ENCODE data around the gene BRI3.

The BRI3 gene

GRCh38 chr7:98296833-98297232 is 15.3 kb downstream of the BRI3 start:
- Histone ChIP-seq H2AFZ (ENCODE audit: insufficient read depth, low read length, poor library complexity) (no peak overlapping the region), H3K27me3 (ENCODE audit: insufficient read depth, low read length) (no peaks in the 10 kb centered on the region), H3K14ac (ENCODE audit: low read length) (no peak overlapping the region), H3K4me3 (ENCODE audit: low read depth, low read length) (no peak overlapping the region), H3K23ac (ENCODE audit: low read length) (no peak overlapping the region), H4K91ac (ENCODE audit: low read depth, low read length) (no peak overlapping the region), H3K79me2 (ENCODE audit: control insufficient read depth, insufficient read depth, low read length, poor library complexity) (no peaks in the 10 kb centered on the region), H3K4me2 (ENCODE audit: low read length) (no peak overlapping the region), H4K12ac (ENCODE audit: low read depth, low read length) (no peak overlapping the region), H3K18ac (ENCODE audit: low read length) (no peak overlapping the region), H2BK120ac (ENCODE audit: insufficient read depth, low read length, poor library complexity) (no peak overlapping the region), H3K4ac (ENCODE audit: low read depth, low read length) (no peak overlapping the region), H3K36me3 (ENCODE audit: control insufficient read depth in 1 of 2, insufficient read depth in 2 of 2, low read length in 2 of 2) (peaks cover 63 to 68% of the 10 kb centered on the region in 2 experiments), H3K27ac (ENCODE audit: low read depth, low read length) (no peak overlapping the region), H3K9ac (ENCODE audit: low read length) (no peak overlapping the region), H4K8ac (ENCODE audit: low read depth, low read length) (no peak overlapping the region), H2AK5ac (ENCODE audit: low read length) (no peak overlapping the region), H3K4me1 (ENCODE audit: control insufficient read depth in 1 of 2, insufficient read depth in 2 of 2, low read length in 2 of 2) (peaks cover 17 to 19% of the 10 kb centered on the region in 2 experiments), H2BK12ac (ENCODE audit: low read length) (no peak overlapping the region), H3K79me1 (ENCODE audit: low read length) (peaks cover 4% of the 10 kb centered on the region), H3K9me3 (ENCODE audit: insufficient read depth, low read depth, low read length) (peaks cover 3% of the 10 kb centered on the region), H2BK5ac (ENCODE audit: low read depth, low read length, poor library complexity) (no peak overlapping the region)
- no peak for DNase-seq
- no CpG with 5 or more reads among the region's 12 CpGs for WGBS (ENCODE audit: extremely low coverage, insufficient coverage, insufficient read length)

- H3K4me3 ChIP-seq (ENCODE audit: low read depth, low read length): no peak overlapping the region
- H3K9me3 ChIP-seq (ENCODE audit: insufficient read depth, low read depth, low read length): peaks cover 3% of the 10 kb centered on the region
- H2AFZ ChIP-seq (ENCODE audit: insufficient read depth, low read length, poor library complexity): no peak overlapping the region
- no peak overlapping the region for H3K9ac ChIP-seq (ENCODE audit: low read length)
- H2BK5ac ChIP-seq (ENCODE audit: low read depth, low read length, poor library complexity): no peak overlapping the region
- H3K18ac ChIP-seq (ENCODE audit: low read length): no peak overlapping the region
- H2BK120ac ChIP-seq (ENCODE audit: insufficient read depth, low read length, poor library complexity): no peak overlapping the region
- H4K91ac ChIP-seq (ENCODE audit: low read depth, low read length): no peak overlapping the region
- H3K36me3 ChIP-seq (ENCODE audit: control insufficient read depth in 1 of 2, insufficient read depth in 2 of 2, low read length in 2 of 2): peaks cover 58 to 62% of the 10 kb centered on the region in 2 experiments
- no peak overlapping the region for H3K23ac ChIP-seq (ENCODE audit: low read length)
- H2BK12ac ChIP-seq (ENCODE audit: low read length): no peak overlapping the region
- no peak overlapping the region for H3K27ac ChIP-seq (ENCODE audit: low read depth, low read length)
- H3K79me2 ChIP-seq (ENCODE audit: control insufficient read depth, insufficient read depth, low read length, poor library complexity): no peaks in the 10 kb centered on the region
- H4K8ac ChIP-seq (ENCODE audit: low read depth, low read length): no peak overlapping the region
- H3K79me1 ChIP-seq (ENCODE audit: low read length): peaks cover 4% of the 10 kb centered on the region
- no peak overlapping the region for H3K4me2 ChIP-seq (ENCODE audit: low read length)
- no peak overlapping the region for H4K12ac ChIP-seq (ENCODE audit: low read depth, low read length)
- no peak for DNase-seq
- H2AK5ac ChIP-seq (ENCODE audit: low read length): no peak overlapping the region
- H3K14ac ChIP-seq (ENCODE audit: low read length): no peak overlapping the region
- H3K27me3 ChIP-seq (ENCODE audit: insufficient read depth, low read length): no peaks in the 10 kb centered on the region
- no CpG with 5 or more reads among the region's 21 CpGs for WGBS (ENCODE audit: extremely low coverage, insufficient coverage, insufficient read length)
- H3K4ac ChIP-seq (ENCODE audit: low read depth, low read length): no peak overlapping the region
- peaks cover 18 to 21% of the 10 kb centered on the region in 2 experiments for H3K4me1 ChIP-seq (ENCODE audit: control insufficient read depth in 1 of 2, insufficient read depth in 2 of 2, low read length in 2 of 2)
These were observed 16.3 kb downstream of the BRI3 start for GRCh38 chr7:98297626-98298286.

- Histone ChIP-seq H2AFZ (ENCODE audit: insufficient read depth, low read length, poor library complexity) (no peak overlapping the region), H2BK120ac (ENCODE audit: insufficient read depth, low read length, poor library complexity) (peak overlapping the region; percentile 35), H3K9me3 (ENCODE audit: insufficient read depth, low read depth, low read length) (peaks cover 3% of the 10 kb centered on the region), H3K27ac (ENCODE audit: low read depth, low read length) (no peak overlapping the region), H3K4me3 (ENCODE audit: low read depth, low read length) (no peak overlapping the region), H3K4ac (ENCODE audit: low read depth, low read length) (no peak overlapping the region), H2BK5ac (ENCODE audit: low read depth, low read length, poor library complexity) (peak overlapping the region; percentile 10), H4K12ac (ENCODE audit: low read depth, low read length) (no peak overlapping the region), H3K79me1 (ENCODE audit: low read length) (peaks cover 9% of the 10 kb centered on the region), H3K18ac (ENCODE audit: low read length) (peak overlapping the region; percentile 66), H2BK12ac (ENCODE audit: low read length) (no peak overlapping the region), H4K91ac (ENCODE audit: low read depth, low read length) (peak overlapping the region; percentile 29), H3K79me2 (ENCODE audit: control insufficient read depth, insufficient read depth, low read length, poor library complexity) (no peaks in the 10 kb centered on the region), H3K36me3 (ENCODE audit: control insufficient read depth in 1 of 2, insufficient read depth in 2 of 2, low read length in 2 of 2) (peaks cover 52 to 55% of the 10 kb centered on the region in 2 experiments), H3K9ac (ENCODE audit: low read length) (no peak overlapping the region), H3K14ac (ENCODE audit: low read length) (no peak overlapping the region), H4K8ac (ENCODE audit: low read depth, low read length) (peak overlapping the region; percentile 10), H3K27me3 (ENCODE audit: insufficient read depth, low read length) (no peaks in the 10 kb centered on the region), H3K23ac (ENCODE audit: low read length) (no peak overlapping the region), H2AK5ac (ENCODE audit: low read length) (peak overlapping the region; percentile 38), H3K4me2 (ENCODE audit: low read length) (no peak overlapping the region), H3K4me1 (ENCODE audit: control insufficient read depth in 1 of 2, insufficient read depth in 2 of 2, low read length in 2 of 2) (peaks cover 21 to 24% of the 10 kb centered on the region in 2 experiments)
- no peak for DNase-seq
- no CpG with 5 or more reads among the region's 26 CpGs for WGBS (ENCODE audit: extremely low coverage, insufficient coverage, insufficient read length)
These were observed 19.3 kb downstream of the BRI3 start for GRCh38 chr7:98300595-98301372.

DNA sequence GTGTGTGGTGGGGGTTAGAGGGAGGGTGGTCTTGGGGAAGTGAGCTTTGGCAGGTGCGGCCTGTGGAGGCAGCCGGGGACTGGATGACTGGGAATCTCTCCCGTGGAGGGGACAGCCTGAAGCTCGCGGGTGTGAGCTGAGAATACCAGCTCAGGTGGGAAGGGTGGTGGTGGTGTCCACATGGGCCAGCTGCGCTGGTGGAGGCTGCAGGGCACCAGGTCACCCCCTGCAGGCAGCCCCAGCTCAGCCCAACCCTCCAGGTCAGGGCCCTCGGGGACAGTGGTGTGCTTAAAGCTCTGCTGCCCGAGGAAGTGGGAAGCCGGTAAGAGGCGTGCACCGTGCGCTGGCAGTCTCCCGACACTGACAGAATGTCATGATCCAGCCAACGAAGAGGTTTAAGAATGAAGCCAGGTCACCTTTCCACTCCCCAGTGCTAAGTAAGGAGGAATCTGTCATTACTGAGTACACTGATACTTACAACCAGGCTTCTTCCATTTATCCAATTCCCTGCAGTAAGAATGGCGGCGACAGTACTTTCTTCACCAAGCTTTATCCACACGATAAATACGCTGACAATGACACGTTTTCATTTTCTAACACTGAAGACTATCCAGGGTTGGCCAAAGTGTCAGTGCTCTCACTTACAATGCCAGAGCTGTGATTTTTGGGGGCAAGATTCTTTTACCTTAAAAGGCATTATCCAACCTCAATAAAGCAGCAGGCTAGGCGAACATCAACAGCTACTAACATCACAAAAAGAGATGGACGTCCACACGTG is 20.4 kb downstream of the BRI3 start:
- no peak overlapping the region for H3K27ac ChIP-seq (ENCODE audit: low read depth, low read length)
- H3K9me3 ChIP-seq (ENCODE audit: insufficient read depth, low read depth, low read length): peaks cover 3% of the 10 kb centered on the region
- H3K23ac ChIP-seq (ENCODE audit: low read length): no peak overlapping the region
- no peak overlapping the region for H4K12ac ChIP-seq (ENCODE audit: low read depth, low read length)
- no peak overlapping the region for H4K8ac ChIP-seq (ENCODE audit: low read depth, low read length)
- no peaks in the 10 kb centered on the region for H3K27me3 ChIP-seq (ENCODE audit: insufficient read depth, low read length)
- no peak overlapping the region for H3K4me3 ChIP-seq (ENCODE audit: low read depth, low read length)
- H3K36me3 ChIP-seq (ENCODE audit: control insufficient read depth in 1 of 2, insufficient read depth in 2 of 2, low read length in 2 of 2): peaks cover 55 to 56% of the 10 kb centered on the region in 2 experiments
- no peak overlapping the region for H2BK5ac ChIP-seq (ENCODE audit: low read depth, low read length, poor library complexity)
- H3K9ac ChIP-seq (ENCODE audit: low read length): no peak overlapping the region
- no peaks in the 10 kb centered on the region for H3K79me2 ChIP-seq (ENCODE audit: control insufficient read depth, insufficient read depth, low read length, poor library complexity)
- no CpG with 5 or more reads among the region's 22 CpGs for WGBS (ENCODE audit: extremely low coverage, insufficient coverage, insufficient read length)
- peak overlapping the region; percentile 34 for H3K18ac ChIP-seq (ENCODE audit: low read length)
- H3K4ac ChIP-seq (ENCODE audit: low read depth, low read length): no peak overlapping the region
- peaks cover 9% of the 10 kb centered on the region for H3K79me1 ChIP-seq (ENCODE audit: low read length)
- H2AFZ ChIP-seq (ENCODE audit: insufficient read depth, low read length, poor library complexity): no peak overlapping the region
- H3K4me2 ChIP-seq (ENCODE audit: low read length): no peak overlapping the region
- H2AK5ac ChIP-seq (ENCODE audit: low read length): no peak overlapping the region
- no peak overlapping the region for H2BK120ac ChIP-seq (ENCODE audit: insufficient read depth, low read length, poor library complexity)
- no peak overlapping the region for H4K91ac ChIP-seq (ENCODE audit: low read depth, low read length)
- no peak for DNase-seq
- no peak overlapping the region for H3K14ac ChIP-seq (ENCODE audit: low read length)
- no peak overlapping the region for H2BK12ac ChIP-seq (ENCODE audit: low read length)
- H3K4me1 ChIP-seq (ENCODE audit: control insufficient read depth in 1 of 2, insufficient read depth in 2 of 2, low read length in 2 of 2): peaks cover 23 to 28% of the 10 kb centered on the region in 2 experiments
